ENCODE measurements around the gene ACTR1A.
A peak's percentile ranks its signal among the peaks of the same experiment; 100 is the strongest.
"Not testable (repeated sequence)": the region's sequence is repeated elsewhere in the genome, so short reads cannot be mapped to it uniquely, and the experiment has no call there.

ACTR1A gene

GRCh38 chr10:102502337-102503151 is at the start of gene ACTR1A:
Gene ACTR1A (minus strand): TSS chr10:102502712. CDS start chr10:102502647, 65 bp downstream.
- peak; percentile 97 to 99 (median 99) for DNase-seq

- no peak for DNase-seq
Observed at GRCh38 chr10:102550636-102551210, 48.2 kb upstream of the ACTR1A start.

GRCh38 chr10:102549549-102549948 is 47.0 kb upstream of the ACTR1A start:
- DNase-seq = no peak

GRCh38 chr10:102546606-102547320 is 44.3 kb upstream of the ACTR1A start:
- peak; percentile 32 to 39 (median 36) for DNase-seq

- no peak for DNase-seq
Observed at GRCh38 chr10:102545997-102546396, 43.5 kb upstream of the ACTR1A start.

GRCh38 chr10:102545265-102545871 is 42.9 kb upstream of the ACTR1A start:
- no peak for DNase-seq

GRCh38 chr10:102542800-102543418 is 40.4 kb upstream of the ACTR1A start:
- peak; percentile 28 to 79 (median 74) for DNase-seq

- peak; percentile 35 to 43 (median 36) for DNase-seq
Observed at GRCh38 chr10:102540023-102540422, 37.5 kb upstream of the ACTR1A start.

GRCh38 chr10:102538811-102539210 is 36.3 kb upstream of the ACTR1A start:
- DNase-seq = no peak

- no peak for DNase-seq
Observed at GRCh38 chr10:102537948-102538347, 35.4 kb upstream of the ACTR1A start.

GRCh38 chr10:102537367-102537766 is 34.9 kb upstream of the ACTR1A start:
- DNase-seq = no peak

- no peak for DNase-seq
Observed at GRCh38 chr10:102535481-102536147, 33.1 kb upstream of the ACTR1A start.

- DNase-seq = not testable (repeated sequence)
Observed at GRCh38 chr10:102534966-102535365, 32.5 kb upstream of the ACTR1A start.

GRCh38 chr10:102534333-102534732 is 31.8 kb upstream of the ACTR1A start:
- peak; percentile 89 to 91 (median 90) for DNase-seq

- no peak for DNase-seq
Observed at GRCh38 chr10:102527546-102527945, 25.0 kb upstream of the ACTR1A start.

- no peak for DNase-seq
Observed at GRCh38 chr10:102524746-102525145, 22.2 kb upstream of the ACTR1A start.

GRCh38 chr10:102523250-102524029 is 20.9 kb upstream of the ACTR1A start:
- no peak for DNase-seq

GRCh38 chr10:102522874-102523249 is 20.4 kb upstream of the ACTR1A start:
- DNase-seq = no peak

- no peak for DNase-seq
Observed at GRCh38 chr10:102519246-102519825, 16.8 kb upstream of the ACTR1A start.

- no peak for DNase-seq
Observed at GRCh38 chr10:102517553-102517952, 15.0 kb upstream of the ACTR1A start.

GRCh38 chr10:102515724-102516123 is 13.2 kb upstream of the ACTR1A start:
- DNase-seq = no peak
